Measurements from ENCODE around the gene LSMEM2. TPM values are rescaled to one million over a fixed set of nuclear protein-coding genes. Genes with fewer than 3 reads are reported as not detected.

The LSMEM2 gene
- total RNA-seq, 6 donors from 2014 or later = 0.14 to 0.59 TPM; not detected in 4

DNA sequence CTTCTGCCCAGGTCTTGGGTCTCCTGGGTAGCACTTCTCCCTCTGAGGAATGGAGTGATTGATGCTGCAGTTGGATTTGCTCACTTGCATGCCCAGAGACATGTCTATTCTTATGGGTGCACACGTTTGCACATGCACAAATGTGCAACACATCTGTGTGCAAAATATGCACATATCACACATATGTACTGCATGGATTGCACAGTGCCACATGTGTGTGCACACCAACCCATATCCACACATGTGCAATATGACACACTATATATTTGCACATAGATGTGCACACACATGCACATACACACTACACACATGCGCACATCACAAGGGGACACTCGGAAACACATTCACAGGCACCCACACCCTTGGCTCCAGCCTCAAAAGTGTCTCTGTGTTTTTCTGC is 10.6 kb upstream of the LSMEM2 start:
- ATAC-seq (ENCODE audit: low FRiP score in 2 of 2) = no peak
- peaks cover 67 to 91% (median 77%) of the 10 kb centered on the region in 4 donors for H3K4me1 ChIP-seq
- 44 to 53% methylated on average over 3 of the region's 3 CpGs for WGBS, 2 donors
- H3K9me3 ChIP-seq = no peaks in the 10 kb centered on the region
- TF ChIP-seq POLR2AphosphoS5 (IDR thresholded peaks at IDR 0.05) = no peak
- TF ChIP-seq, protein P1, sequence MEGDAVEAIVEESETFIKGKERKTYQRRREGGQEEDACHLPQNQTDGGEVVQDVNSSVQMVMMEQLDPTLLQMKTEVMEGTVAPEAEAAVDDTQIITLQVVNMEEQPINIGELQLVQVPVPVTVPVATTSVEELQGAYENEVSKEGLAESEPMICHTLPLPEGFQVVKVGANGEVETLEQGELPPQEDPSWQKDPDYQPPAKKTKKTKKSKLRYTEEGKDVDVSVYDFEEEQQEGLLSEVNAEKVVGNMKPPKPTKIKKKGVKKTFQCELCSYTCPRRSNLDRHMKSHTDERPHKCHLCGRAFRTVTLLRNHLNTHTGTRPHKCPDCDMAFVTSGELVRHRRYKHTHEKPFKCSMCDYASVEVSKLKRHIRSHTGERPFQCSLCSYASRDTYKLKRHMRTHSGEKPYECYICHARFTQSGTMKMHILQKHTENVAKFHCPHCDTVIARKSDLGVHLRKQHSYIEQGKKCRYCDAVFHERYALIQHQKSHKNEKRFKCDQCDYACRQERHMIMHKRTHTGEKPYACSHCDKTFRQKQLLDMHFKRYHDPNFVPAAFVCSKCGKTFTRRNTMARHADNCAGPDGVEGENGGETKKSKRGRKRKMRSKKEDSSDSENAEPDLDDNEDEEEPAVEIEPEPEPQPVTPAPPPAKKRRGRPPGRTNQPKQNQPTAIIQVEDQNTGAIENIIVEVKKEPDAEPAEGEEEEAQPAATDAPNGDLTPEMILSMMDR (IDR thresholded peaks at IDR 0.05) = no peak
- TF ChIP-seq POLR2A (IDR thresholded peaks at IDR 0.05) = no peak
- TF ChIP-seq EP300 (IDR thresholded peaks at IDR 0.05) = no peak
- DNase-seq = no peak
- H3K27ac ChIP-seq = peak overlapping the region; percentile 84 to 98 (median 96)
- H3K27me3 ChIP-seq = no peaks in the 10 kb centered on the region
- no peaks in the 10 kb centered on the region for H3K36me3 ChIP-seq
- H3K4me3 ChIP-seq = peak overlapping the region in 3 of 4 donors; percentile 41 to 57 (median 54)

DNA sequence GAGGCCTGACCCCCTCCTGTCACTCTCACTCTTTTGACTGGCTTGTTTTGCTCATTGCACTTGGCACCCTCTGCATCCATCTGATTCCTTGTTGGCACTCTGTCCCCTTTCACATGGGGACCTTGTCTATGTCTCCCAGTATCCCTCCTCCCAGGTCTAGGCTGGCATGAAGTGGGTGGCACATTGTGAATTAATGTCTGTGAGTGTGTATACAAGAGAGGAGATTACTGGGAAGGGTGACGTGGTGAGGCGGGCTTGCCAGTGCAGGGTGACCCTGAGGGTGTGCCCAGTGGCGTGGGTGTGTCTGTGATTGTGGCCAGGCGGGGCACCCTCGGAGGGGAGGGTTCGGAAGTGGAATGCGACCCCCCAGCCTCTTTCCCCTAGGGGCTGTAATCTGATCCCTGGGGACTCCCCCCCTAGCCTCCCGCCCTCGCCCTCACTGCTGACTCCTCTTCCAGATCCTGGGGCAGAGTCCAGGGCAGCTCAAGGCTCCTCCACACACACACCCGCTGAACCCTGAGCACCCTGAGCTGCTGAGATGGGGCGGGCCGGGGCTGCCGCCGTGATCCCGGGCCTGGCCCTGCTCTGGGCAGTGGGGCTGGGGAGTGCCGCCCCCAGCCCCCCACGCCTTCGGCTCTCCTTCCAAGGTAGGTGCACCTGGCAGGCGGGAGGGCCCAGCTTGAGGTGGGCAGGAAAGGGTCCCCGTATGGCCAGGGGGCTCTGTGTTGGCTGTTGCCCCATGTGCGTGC is 10.0 kb upstream of the LSMEM2 start, which contains the start of gene SEMA3B:
SEMA3B (plus strand) TSS at position 445 of the 749 bp plus-strand sequence; CDS start at position 539, 94 bp downstream.
- peak; percentile 3 to 65 for ATAC-seq (ENCODE audit: low FRiP score in 2 of 2)
- H3K9me3 ChIP-seq = no peaks in the 10 kb centered on the region
- TF ChIP-seq POLR2A (IDR thresholded peaks at IDR 0.05) = peak in 1 of 4 donors; percentile 65
- peak in 1 of 4 donors; percentile 63 for TF ChIP-seq EP300 (IDR thresholded peaks at IDR 0.05)
- peak; percentile 78 to 81 for TF ChIP-seq POLR2AphosphoS5 (IDR thresholded peaks at IDR 0.05)
- TF ChIP-seq, protein P1 (IDR thresholded peaks at IDR 0.05) = peak in 1 of 6 experiments; percentile 9
- 49 to 54% methylated on average over 12 to 21 of the region's 21 CpGs for WGBS, 2 donors
- peak within 1 kb of the TSS in 3 of 4 donors; percentile 41 to 57 (median 54) for H3K4me3 ChIP-seq
- DNase-seq = peak; percentile 84 to 92
- peak within 1 kb of the TSS; percentile 84 to 98 (median 96) for H3K27ac ChIP-seq
- peaks cover 68 to 92% (median 78%) of the 10 kb centered on the region in 4 donors for H3K4me1 ChIP-seq
- H3K36me3 ChIP-seq = no peaks in the 10 kb centered on the region
- H3K27me3 ChIP-seq = peaks cover 0 to 4% (median 0%) of the 10 kb centered on the region in 4 donors

DNA sequence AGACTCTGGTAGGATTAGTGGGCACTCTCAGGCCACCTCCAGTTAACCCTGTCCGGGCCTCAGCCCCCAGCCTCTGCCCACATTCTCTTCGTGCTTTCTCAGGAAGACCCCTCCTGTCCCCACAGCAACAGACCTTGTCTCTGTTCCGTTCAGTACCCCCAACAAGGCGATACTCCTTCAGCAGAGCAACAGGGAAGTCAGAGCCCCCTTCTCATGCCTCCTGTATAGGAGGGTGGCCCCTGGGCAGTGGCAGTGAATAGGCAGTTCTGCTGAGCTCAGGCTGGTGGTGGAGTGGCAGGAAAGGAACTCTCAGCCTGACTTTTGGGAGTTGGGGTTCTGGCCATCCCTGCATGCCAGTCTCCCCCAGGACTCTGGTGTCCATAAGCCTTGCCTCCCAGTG is 9.4 kb upstream of the LSMEM2 start:
- ATAC-seq (ENCODE audit: low FRiP score in 2 of 2) (no peak), DNase-seq (no peak)
- WGBS, 2 donors = 66 to 72% methylated on average over 4 of the region's 4 CpGs
- no peaks in the 10 kb centered on the region for H3K9me3 ChIP-seq
- peak overlapping the region; percentile 84 to 98 (median 92) for H3K27ac ChIP-seq
- TF ChIP-seq POLR2AphosphoS5 (IDR thresholded peaks at IDR 0.05) (no peak), POLR2A (IDR thresholded peaks at IDR 0.05) (no peak), EP300 (IDR thresholded peaks at IDR 0.05) (no peak)
- TF ChIP-seq, protein P1 (IDR thresholded peaks at IDR 0.05) = no peak
- no peaks in the 10 kb centered on the region for H3K36me3 ChIP-seq
- peaks cover 68 to 92% (median 76%) of the 10 kb centered on the region in 4 donors for H3K4me1 ChIP-seq
- peak overlapping the region in 3 of 4 donors; percentile 23 to 57 (median 43) for H3K4me3 ChIP-seq
- peaks cover 0 to 4% (median under 1%) of the 10 kb centered on the region in 4 donors for H3K27me3 ChIP-seq

DNA sequence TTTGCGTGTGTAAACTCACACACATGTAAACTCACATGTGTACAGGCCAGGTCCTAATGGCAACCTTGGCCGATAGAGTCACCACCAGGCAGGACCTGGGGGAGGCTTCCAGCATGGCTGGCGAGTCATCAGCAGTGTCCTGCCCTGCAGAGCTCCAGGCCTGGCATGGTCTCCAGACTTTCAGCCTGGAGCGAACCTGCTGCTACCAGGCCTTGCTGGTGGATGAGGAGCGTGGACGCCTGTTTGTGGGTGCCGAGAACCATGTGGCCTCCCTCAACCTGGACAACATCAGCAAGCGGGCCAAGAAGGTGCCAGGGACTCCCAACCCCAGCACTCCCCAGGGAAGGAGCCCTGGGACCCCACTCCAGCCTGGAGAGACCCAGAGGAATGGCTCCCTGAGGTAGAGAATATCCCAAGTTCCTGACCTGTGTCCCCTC is 8.9 kb upstream of the LSMEM2 start:
- Histone ChIP-seq H3K27me3 (peaks cover 0 to 6% (median 2%) of the 10 kb centered on the region in 4 donors), H3K4me1 (peaks cover 65 to 91% (median 73%) of the 10 kb centered on the region in 4 donors), H3K4me3 (peak overlapping the region in 2 of 4 donors; percentile 43 to 57), H3K36me3 (peaks cover 0 to 2% (median 0%) of the 10 kb centered on the region in 4 donors), H3K27ac (peak overlapping the region in 3 of 4 donors; percentile 88 to 98 (median 96)), H3K9me3 (no peaks in the 10 kb centered on the region)
- ATAC-seq (ENCODE audit: low FRiP score in 2 of 2) (no peak), DNase-seq (no peak)
- WGBS, 2 donors = 76 to 97% methylated on average over 2 to 6 of the region's 8 CpGs
- TF ChIP-seq POLR2AphosphoS5 (IDR thresholded peaks at IDR 0.05) (no peak), POLR2A (IDR thresholded peaks at IDR 0.05) (no peak), EP300 (IDR thresholded peaks at IDR 0.05) (no peak)
- TF ChIP-seq, protein P1 (IDR thresholded peaks at IDR 0.05) = no peak
